C4-2B (cell line): ENCODE results near the gene ITGAV.

Experiments
- H3K27ac ChIP-seq: fragments of 450-650 bp; 2 replicates; pipeline ENCODE4 v1.5.1; 2017
- ZFX ChIP-seq: fragments of 450-650 bp; IDR thresholded peaks from 2 replicates; pipeline ENCODE4 v1.6.1; 2017
- TF ChIP-seq, protein P1 (sequence below): fragments of 450-650 bp; conservative IDR thresholded peaks from 2 replicates; pipeline ENCODE4 v1.5.1; 2017; ENCODE audit warnings: mild to moderate bottlenecking

The ITGAV gene

DNA sequence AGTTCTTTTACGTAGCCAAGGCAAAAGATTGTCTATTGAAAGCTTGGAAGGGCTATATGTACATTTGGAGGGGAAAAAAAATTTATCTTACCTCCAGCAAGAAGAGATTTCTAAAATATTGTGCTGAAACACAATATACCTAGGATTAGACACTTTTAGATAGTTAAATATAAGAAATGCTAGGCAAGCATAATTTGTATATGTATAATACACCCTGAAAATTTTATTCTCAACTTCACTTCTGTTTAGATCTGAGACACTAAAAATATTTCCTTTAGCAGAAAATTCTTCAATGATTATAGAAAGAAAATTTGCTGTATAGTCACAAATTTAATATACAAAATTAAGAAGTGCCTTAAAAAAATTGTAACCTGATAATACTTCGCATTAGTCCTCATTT lies 42.6 kb downstream of the ITGAV start:
- TF ChIP-seq, protein P1, sequence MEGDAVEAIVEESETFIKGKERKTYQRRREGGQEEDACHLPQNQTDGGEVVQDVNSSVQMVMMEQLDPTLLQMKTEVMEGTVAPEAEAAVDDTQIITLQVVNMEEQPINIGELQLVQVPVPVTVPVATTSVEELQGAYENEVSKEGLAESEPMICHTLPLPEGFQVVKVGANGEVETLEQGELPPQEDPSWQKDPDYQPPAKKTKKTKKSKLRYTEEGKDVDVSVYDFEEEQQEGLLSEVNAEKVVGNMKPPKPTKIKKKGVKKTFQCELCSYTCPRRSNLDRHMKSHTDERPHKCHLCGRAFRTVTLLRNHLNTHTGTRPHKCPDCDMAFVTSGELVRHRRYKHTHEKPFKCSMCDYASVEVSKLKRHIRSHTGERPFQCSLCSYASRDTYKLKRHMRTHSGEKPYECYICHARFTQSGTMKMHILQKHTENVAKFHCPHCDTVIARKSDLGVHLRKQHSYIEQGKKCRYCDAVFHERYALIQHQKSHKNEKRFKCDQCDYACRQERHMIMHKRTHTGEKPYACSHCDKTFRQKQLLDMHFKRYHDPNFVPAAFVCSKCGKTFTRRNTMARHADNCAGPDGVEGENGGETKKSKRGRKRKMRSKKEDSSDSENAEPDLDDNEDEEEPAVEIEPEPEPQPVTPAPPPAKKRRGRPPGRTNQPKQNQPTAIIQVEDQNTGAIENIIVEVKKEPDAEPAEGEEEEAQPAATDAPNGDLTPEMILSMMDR: no peak
- no peak for TF ChIP-seq ZFX
- H3K27ac ChIP-seq: no peak overlapping the region

DNA sequence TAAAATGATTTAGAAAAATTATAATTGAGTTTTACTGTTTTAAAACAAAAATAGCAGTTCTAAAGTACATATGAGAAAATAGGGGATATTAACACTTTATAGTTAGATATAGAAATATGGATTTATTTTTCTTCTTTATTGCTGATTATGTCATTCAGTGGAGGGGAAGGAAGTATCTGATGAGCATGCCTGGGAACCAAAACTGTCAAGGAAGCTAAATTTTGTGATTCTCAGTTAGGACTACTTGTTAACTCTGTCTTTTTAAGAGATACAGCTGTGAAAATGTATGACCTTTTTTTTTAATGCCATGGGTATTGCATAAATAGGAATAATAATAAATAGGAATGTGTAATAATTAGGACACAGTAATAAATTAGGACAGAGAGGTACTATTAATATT lies 44.8 kb downstream of the ITGAV start:
- TF ChIP-seq ZFX: no peak
- TF ChIP-seq, protein P1: no peak
- no peak overlapping the region for H3K27ac ChIP-seq

DNA sequence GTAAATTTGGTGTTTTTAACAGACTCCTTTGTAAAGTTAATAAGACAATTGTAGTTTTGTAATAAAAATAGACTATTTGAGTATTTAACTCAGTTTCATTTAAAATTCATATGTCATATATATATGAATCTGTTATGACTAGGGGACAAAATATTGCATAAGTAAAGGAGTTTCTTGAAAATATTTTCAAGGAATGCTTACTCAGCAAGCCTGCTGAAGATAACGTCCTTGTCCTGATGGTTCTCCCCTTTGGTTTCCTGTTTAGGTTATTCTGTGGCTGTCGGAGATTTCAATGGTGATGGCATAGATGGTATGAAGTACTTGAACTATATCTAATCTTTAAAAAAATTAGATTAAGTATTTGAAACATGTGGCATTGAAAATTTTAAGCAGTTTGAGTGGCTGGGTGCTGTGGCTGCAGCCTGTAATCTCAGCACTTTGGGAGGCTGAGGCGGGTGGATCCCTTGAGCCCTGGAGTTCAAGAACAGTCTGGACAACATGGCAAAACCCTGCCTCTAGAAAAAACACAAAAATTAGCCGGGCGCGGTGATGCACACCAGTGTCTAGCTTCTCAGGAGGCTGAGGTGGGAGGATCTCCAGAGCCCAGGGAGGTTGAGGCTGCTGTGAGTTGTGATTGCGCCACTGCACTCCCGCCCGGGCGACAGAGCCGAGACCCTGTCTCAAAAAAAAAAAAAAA lies 47.1 kb downstream of the ITGAV start:
- no peak for TF ChIP-seq ZFX
- TF ChIP-seq, protein P1: no peak
- H3K27ac ChIP-seq: no peak overlapping the region

DNA sequence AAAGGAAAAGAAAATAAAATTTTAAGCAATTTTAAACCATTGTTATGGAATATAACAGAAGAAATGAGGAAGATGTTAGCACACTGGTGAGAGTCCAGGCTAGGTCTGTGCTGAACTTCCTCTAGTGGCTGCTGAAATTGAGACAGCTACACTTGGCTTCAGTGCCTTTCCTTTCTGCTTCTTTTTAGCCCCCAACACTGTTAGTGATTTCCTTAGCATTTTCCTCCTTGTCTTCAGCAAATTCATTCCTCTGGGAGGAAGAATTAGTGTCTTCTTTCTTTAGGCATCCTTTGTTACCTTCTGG lies 47.6 kb downstream of the ITGAV start:
- no peak for TF ChIP-seq ZFX
- TF ChIP-seq, protein P1: no peak
- H3K27ac ChIP-seq: no peak overlapping the region

DNA sequence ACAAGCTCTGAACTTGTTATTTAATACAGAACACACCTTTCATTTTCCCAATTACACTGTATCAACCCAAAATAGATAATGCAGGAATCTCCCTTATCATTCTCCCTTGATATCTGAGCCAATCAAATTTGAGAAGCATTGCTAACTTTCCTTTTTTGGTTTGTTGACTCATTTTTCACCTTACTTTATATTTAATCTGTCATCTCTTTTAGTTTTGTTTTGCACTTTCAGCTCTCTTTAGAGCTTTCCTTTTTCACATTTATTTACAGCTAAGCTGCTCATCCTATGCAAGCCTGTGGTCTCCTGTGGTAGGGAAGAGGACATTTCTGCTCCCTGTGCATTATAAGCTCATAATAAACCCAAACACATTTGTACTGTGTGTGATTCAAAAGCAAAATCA lies 50.1 kb downstream of the ITGAV start:
- no peak for TF ChIP-seq ZFX
- TF ChIP-seq, protein P1: no peak
- no peak overlapping the region for H3K27ac ChIP-seq

DNA sequence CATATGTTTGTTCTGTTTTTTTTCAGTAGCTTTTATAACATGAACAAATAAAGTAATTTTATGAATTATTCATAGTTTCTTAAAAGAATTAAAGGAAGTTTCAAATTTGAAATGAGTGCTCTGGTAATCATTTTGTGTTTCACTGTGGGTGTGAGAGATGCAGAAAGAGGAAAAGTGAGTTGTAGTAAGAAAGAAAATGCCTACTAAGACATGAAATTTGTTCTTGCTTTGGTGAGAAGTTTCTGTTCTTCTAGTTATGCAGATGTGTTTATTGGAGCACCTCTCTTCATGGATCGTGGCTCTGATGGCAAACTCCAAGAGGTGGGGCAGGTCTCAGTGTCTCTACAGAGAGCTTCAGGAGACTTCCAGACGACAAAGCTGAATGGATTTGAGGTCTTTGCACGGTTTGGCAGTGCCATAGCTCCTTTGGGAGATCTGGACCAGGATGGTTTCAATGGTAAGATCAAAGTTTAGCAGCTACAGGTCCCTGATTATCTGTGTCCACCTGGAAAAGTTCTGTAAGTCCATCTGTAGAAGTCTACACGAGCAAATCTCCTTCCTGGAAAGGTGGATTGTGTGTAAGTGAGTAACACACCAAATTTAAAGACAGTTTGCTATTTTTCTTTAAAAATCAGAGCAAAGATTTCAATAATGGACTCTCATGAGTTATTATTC lies 51.4 kb downstream of the ITGAV start:
- H3K27ac ChIP-seq: no peak overlapping the region
- TF ChIP-seq ZFX: no peak
- TF ChIP-seq, protein P1: no peak

DNA sequence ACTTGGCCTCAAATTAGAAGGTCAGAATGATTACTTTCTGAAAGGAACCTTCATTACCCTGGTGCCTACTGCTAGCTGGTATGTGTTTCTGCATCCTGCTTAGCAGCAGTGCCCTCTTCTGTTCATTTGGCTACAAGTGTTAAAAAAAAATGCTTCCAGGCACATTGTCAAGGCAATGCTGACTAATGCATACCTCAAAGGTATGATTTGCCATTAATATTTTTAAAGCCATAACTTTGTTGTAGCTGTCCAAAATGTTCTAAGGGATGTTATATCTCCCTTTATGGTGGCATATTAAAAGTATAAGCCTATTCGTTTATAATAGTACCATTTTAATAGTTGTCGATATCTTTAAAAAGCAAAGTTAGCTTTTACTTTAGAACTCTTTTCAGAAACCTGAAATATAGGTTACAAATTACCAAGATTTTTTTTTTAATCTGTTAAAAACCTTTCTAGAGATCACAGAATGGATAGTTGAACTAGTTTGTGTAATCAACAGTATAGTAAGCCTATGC lies 52.0 kb downstream of the ITGAV start:
- no peak for TF ChIP-seq ZFX
- TF ChIP-seq, protein P1: peak; percentile 78
- no peak overlapping the region for H3K27ac ChIP-seq
